H1 (cell line): ENCODE data around the gene KLHL35. TPM values are rescaled to one million over a fixed set of nuclear protein-coding genes. Genes with fewer than 3 reads are reported as not detected.

Source experiments
- CTCF ChIA-PET: fragments of 300-600 bp; sonication (Branson Sonifier 250); formaldehyde crosslinking; loops from one replicate; lab custom pipeline; 2021; ENCODE audit not compliant: partially characterized antibody; lab: Charles Lee
- POLR2A ChIA-PET: fragments of 300-600 bp; sonication (Branson Sonifier 250); formaldehyde crosslinking; loops from one replicate; lab custom pipeline; 2021; ENCODE audit warnings: inconsistent platforms; ENCODE audit not compliant: partially characterized antibody; lab: Charles Lee
- DNase-seq, 2 experiments: peaks; one replicate each; pipeline versions ENCODE4 v3.0.0 to v3.0.0-alpha.2; 2010 to 2022; ENCODE audit warnings: low spot score in 2 of 2, low read depth in 1 of 2, mixed read lengths in 1 of 2
- FAIRE-seq: peaks from 2 replicates; lab custom pipeline; 2011; peaks lifted over from hg19 to GRCh38; lab: Jason Lieb, UNC
- H2AFZ ChIP-seq: 2 replicates; pipeline ENCODE4 v1.8.1; 2012; ENCODE audit warnings: low read length, inconsistent platforms
- H2AK5ac ChIP-seq: 2 replicates; pipeline ENCODE4 v1.6.1; 2013; ENCODE audit warnings: low read depth, low read length
- H2BK120ac ChIP-seq: replicated peaks from 2 replicates; pipeline ENCODE3; 2013; ENCODE audit warnings: low read depth, low read length, inconsistent platforms
- H2BK12ac ChIP-seq: 2 replicates; pipeline ENCODE4 v1.6.1; 2013; ENCODE audit warnings: low read depth, low read length
- H2BK15ac ChIP-seq: 2 replicates; pipeline ENCODE4 v1.6.1; 2013; ENCODE audit warnings: low read length
- H2BK20ac ChIP-seq: 2 replicates; pipeline ENCODE4 v1.6.1; 2013; ENCODE audit warnings: low read length
- H2BK5ac ChIP-seq: 2 replicates; pipeline ENCODE4 v1.6.1; 2013; ENCODE audit warnings: low read depth, low read length
- H3K14ac ChIP-seq: 2 replicates; pipeline ENCODE4 v1.6.1; 2013; ENCODE audit warnings: inconsistent platforms; ENCODE audit not compliant: insufficient read length
- H3K18ac ChIP-seq: 2 replicates; pipeline ENCODE4 v1.6.1; 2013; ENCODE audit warnings: low read length; ENCODE audit errors: extremely low read depth
- H3K23ac ChIP-seq: 2 replicates; pipeline ENCODE4 v1.6.1; 2013; ENCODE audit warnings: inconsistent platforms; ENCODE audit not compliant: insufficient read length
- H3K23me2 ChIP-seq: 2 replicates; pipeline ENCODE4 v1.6.1; 2013; ENCODE audit warnings: low read depth, low read length
- H3K27ac ChIP-seq: 2 replicates; pipeline ENCODE4 v1.6.1; 2011; ENCODE audit warnings: low read depth, low read length, inconsistent platforms
- H3K27me3 ChIP-seq, 4 experiments: replicated peaks in 1 of 4; 1 replicate in 1 of 4; 2 replicates in 3 of 4; pipeline versions ENCODE4 v1.6.1 to v1.8.1; 2011 to 2013; ENCODE audit warnings: low read length in 3 of 4, mild to moderate bottlenecking in 3 of 4, inconsistent platforms in 2 of 4, mixed read lengths in 2 of 4, moderate library complexity in 1 of 4; ENCODE audit not compliant: control insufficient read depth in 3 of 4, insufficient read depth in 3 of 4; ENCODE audit errors: extremely low read depth in 1 of 4
- H3K36me3 ChIP-seq, 4 experiments: 2 replicates each; pipeline versions ENCODE4 v1.6.1 to v1.8.1; 2011 to 2013; ENCODE audit warnings: mild to moderate bottlenecking in 4 of 4, low read length in 3 of 4, moderate library complexity in 2 of 4, control low read depth in 1 of 4, inconsistent platforms in 1 of 4; ENCODE audit not compliant: insufficient read depth in 4 of 4, control insufficient read depth in 2 of 4
- H3K4ac ChIP-seq: replicated peaks from 2 replicates; pipeline ENCODE3; 2013; ENCODE audit warnings: low read length, low read depth, mixed read lengths, inconsistent platforms; ENCODE audit not compliant: insufficient read length
- H3K4me1 ChIP-seq, 4 experiments: replicated peaks in 1 of 4; 1 replicate in 1 of 4; 2 replicates in 3 of 4; pipeline versions ENCODE4 v1.6.1 to v1.8.1; 2011 to 2013; ENCODE audit warnings: low read length in 3 of 4, inconsistent platforms in 2 of 4, mixed read lengths in 1 of 4; ENCODE audit not compliant: insufficient read depth in 4 of 4, control insufficient read depth in 3 of 4
- H3K4me2 ChIP-seq, 2 experiments: 2 replicates each; pipeline versions ENCODE4 v1.6.1 to v1.8.1; 2011 to 2013; ENCODE audit warnings: low read depth in 2 of 2, low read length in 2 of 2, control low read depth in 1 of 2, inconsistent platforms in 1 of 2, mild to moderate bottlenecking in 1 of 2; ENCODE audit not compliant: insufficient read depth in 1 of 2
- H3K4me3 ChIP-seq, 4 experiments: fragments of 200-600, 300-600 bp in 1 of 4; sonication (generic), shearing (Covaris generic), sonication (Bioruptor Twin) in 1 of 4; 2 replicates each; pipeline versions ENCODE4 v1.5.1 to v1.8.1; 2011 to 2016; ENCODE audit warnings: low read length in 4 of 4, low read depth in 3 of 4, control low read depth in 2 of 4, inconsistent platforms in 2 of 4, mild to moderate bottlenecking in 2 of 4, mixed read lengths in 1 of 4, moderate library complexity in 1 of 4; ENCODE audit not compliant: insufficient read depth in 2 of 4; ENCODE audit errors: extremely low read depth in 1 of 4
- H3K56ac ChIP-seq: replicated peaks from 2 replicates; pipeline ENCODE3; 2013; ENCODE audit warnings: low read depth, mild to moderate bottlenecking, mixed read lengths, low read length, inconsistent platforms; ENCODE audit not compliant: insufficient read length
- H3K79me1 ChIP-seq: 2 replicates; pipeline ENCODE4 v1.6.1; 2013; ENCODE audit warnings: low read depth, low read length, control low read depth
- H3K79me2 ChIP-seq, 2 experiments: 2 replicates each; pipeline versions ENCODE4 v1.6.1 to v1.8.1; 2012 to 2013; ENCODE audit warnings: low read length in 2 of 2, mild to moderate bottlenecking in 2 of 2, inconsistent platforms in 1 of 2; ENCODE audit not compliant: insufficient read depth in 2 of 2, control insufficient read depth in 1 of 2
- H3K9ac ChIP-seq, 4 experiments: replicated peaks in 1 of 4; 1 replicate in 1 of 4; 2 replicates in 3 of 4; pipeline versions ENCODE4 v1.6.1 to v1.8.1; 2011 to 2013; ENCODE audit warnings: low read depth in 3 of 4, low read length in 3 of 4, control low read depth in 2 of 4, mild to moderate bottlenecking in 2 of 4, moderate library complexity in 2 of 4, inconsistent platforms in 1 of 4; ENCODE audit errors: extremely low read depth in 1 of 4
- H3K9me3 ChIP-seq, 2 experiments: 2 replicates each; pipeline versions ENCODE4 v1.6.1 to v1.8.1; 2012 to 2013; ENCODE audit warnings: mild to moderate bottlenecking in 2 of 2, moderate library complexity in 2 of 2, control low read depth in 1 of 2, inconsistent platforms in 1 of 2, low read depth in 1 of 2, low read length in 1 of 2, mixed read lengths in 1 of 2; ENCODE audit not compliant: insufficient read depth in 2 of 2
- H4K20me1 ChIP-seq, 2 experiments: replicated peaks in 1 of 2; 2 replicates each; pipeline versions ENCODE3 to v1.8.1; 2011 to 2013; ENCODE audit warnings: inconsistent platforms in 2 of 2, low read length in 2 of 2, mild to moderate bottlenecking in 1 of 2; ENCODE audit not compliant: insufficient read depth in 2 of 2, control insufficient read depth in 1 of 2
- H4K5ac ChIP-seq: 2 replicates; pipeline ENCODE4 v1.6.1; 2013; ENCODE audit warnings: low read length, low read depth, mixed read lengths, inconsistent platforms; ENCODE audit not compliant: insufficient read length
- H4K8ac ChIP-seq: 2 replicates; pipeline ENCODE4 v1.8.0; 2013; ENCODE audit warnings: mild to moderate bottlenecking, moderate library complexity, low read length, inconsistent platforms; ENCODE audit not compliant: insufficient read depth; ENCODE audit errors: extremely low read depth
- H4K91ac ChIP-seq: replicated peaks from 2 replicates; pipeline ENCODE3; 2013; ENCODE audit warnings: low read length, mixed read lengths, inconsistent platforms; ENCODE audit not compliant: insufficient read length
- CTCF ChIP-seq, 3 experiments: IDR thresholded peaks; 1 replicate in 2 of 3; 2 replicates in 1 of 3; pipeline versions ENCODE4 v1.5.1 to v1.6.1; 2011; ENCODE audit warnings: low read length in 3 of 3, mild to moderate bottlenecking in 3 of 3, inconsistent platforms in 2 of 3, low read depth in 1 of 3, moderate library complexity in 1 of 3; ENCODE audit not compliant: insufficient read depth in 1 of 3; ENCODE audit errors: control extremely low read depth in 1 of 3
- RAD21 ChIP-seq, 2 experiments: IDR thresholded peaks in 1 of 2; conservative IDR thresholded peaks in 1 of 2; 2 replicates each; pipeline ENCODE4 v1.6.1; 2011; ENCODE audit warnings: low read depth in 2 of 2, low read length in 2 of 2, improper control_type of control experiment in 1 of 2, inconsistent platforms in 1 of 2, mild to moderate bottlenecking in 1 of 2, moderate library complexity in 1 of 2
- SIN3A ChIP-seq, 2 experiments: IDR thresholded peaks in 1 of 2; conservative IDR thresholded peaks in 1 of 2; 2 replicates each; pipeline ENCODE4 v1.6.1; 2011 to 2012; ENCODE audit warnings: low read length in 2 of 2, improper control_type of control experiment in 1 of 2, low read depth in 1 of 2, mild to moderate bottlenecking in 1 of 2
- SP1 ChIP-seq: IDR thresholded peaks from 2 replicates; pipeline ENCODE4 v1.6.1; 2011; ENCODE audit warnings: low read depth, low read length
- WGBS, 2 experiments: shearing (Covaris generic) in 1 of 2; methylation state at CpG; one replicate each; pipeline versions ENCODE4 v1.1.6 to v1.1.7; 2013 to 2015; ENCODE audit warnings: low lambda C conversion rate in 2 of 2, mixed read lengths in 2 of 2, inconsistent platforms in 1 of 2, low coverage in 1 of 2, missing lambda C conversion rate in 1 of 2; ENCODE audit not compliant: insufficient replicate concordance in 2 of 2, insufficient coverage in 1 of 2, insufficient read length in 1 of 2; ENCODE audit errors: extremely low coverage in 1 of 2, missing lambda C conversion rate in 1 of 2; 5-methylcytosine and 5-hydroxymethylcytosine counted together
- polyA plus RNA-seq, 7 experiments: library from polyadenylated mRNA; depleted of rRNA in 3 of 7; stranded (reverse) in 5 of 7; unstranded in 2 of 7; fragments of >200 nt in 5 of 7; fragments of 200-250 nt in 2 of 7; gene quantifications; 1 replicate in 5 of 7; 2 replicates in 1 of 7; 4 replicates in 1 of 7; pipeline versions ENCODE4 v1.2.1 to v1.2.3, GENCODE V29; 2011 to 2013; ENCODE audit warnings: missing spikeins in 2 of 7, mixed read lengths in 2 of 7
- total RNA-seq: library from RNA; stranded (reverse); fragmentation: NEBNext Ultra II Directional; extraction: Animal tissue kit (Norgen Biotek cat#: 25700); gene quantifications from 2 replicates; pipeline ENCODE4 v1.2.1, GENCODE V29; 2021
- TF ChIP-seq, protein P1 (sequence below): IDR thresholded peaks from 2 replicates; pipeline ENCODE4 v1.6.1; 2011; ENCODE audit warnings: low read depth, mild to moderate bottlenecking, low read length; ENCODE audit not compliant: insufficient read depth

Gene KLHL35
- total and polyA plus RNA-seq, 2 of the 8 experiments (the other 6 are each of a cell fraction or from before 2014, with no cell fraction given) = 0.35 to 0.41 TPM

DNA sequence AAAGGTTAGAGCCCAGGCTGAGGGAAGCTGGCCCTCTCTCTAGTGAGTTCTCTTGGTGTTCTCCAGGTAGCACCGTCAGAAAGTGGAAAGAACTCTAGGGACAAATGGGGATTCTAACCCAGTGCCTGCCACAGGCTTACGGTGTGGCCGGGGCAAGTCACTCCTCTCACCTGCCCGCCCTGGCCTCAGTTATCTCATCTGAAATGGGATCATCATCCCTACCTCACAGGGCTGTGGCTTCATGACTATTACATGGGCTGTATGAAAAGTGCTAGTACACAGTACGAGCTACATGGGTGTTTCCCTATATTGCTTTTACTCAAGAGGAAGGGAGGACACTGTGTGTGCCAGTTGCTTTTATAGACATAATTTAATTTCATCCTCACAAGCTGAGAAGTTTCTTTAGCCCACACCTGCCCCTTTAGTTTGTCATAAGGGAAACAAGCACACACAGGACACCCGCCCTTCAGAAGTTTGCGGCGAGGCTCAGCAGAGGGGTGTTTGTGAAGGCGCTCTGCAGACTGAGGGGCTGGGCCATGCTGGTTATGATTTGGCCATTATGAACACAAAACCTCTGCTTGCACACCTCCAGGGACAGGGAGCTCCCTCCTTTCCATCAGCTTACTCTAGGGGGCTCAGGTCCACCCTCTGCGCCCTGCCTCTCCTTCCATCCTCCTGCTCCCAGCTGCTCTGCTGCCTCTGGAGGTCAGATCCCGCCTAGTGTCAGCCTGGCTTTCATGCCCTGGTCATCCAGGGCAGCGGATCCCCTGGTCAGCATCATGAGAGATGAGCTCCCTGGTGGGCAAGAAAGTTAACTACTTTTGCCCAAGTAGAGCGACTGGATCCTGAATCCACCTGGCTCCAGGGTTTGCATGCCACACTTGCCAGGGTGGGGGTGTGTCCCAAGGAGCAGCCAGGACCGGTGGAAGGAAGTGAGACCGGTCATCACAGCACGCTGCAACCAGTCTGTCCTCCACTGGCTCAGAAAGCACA, 1.2 kb downstream of the KLHL35 start:
- Histone ChIP-seq H3K79me2 (no peaks in the 10 kb centered on the region), H2BK20ac (no peak overlapping the region), H3K23me2 (peaks cover 8% of the 10 kb centered on the region; the same call in 1 of the 2 replicates), H3K23ac (no peak overlapping the region), H2AFZ (no peak overlapping the region), H4K20me1 (peaks cover 4 to 5% of the 10 kb centered on the region in 2 experiments), H3K27me3 (peaks cover 47 to 72% (median 61%) of the 10 kb centered on the region in 4 experiments), H4K91ac (no peak overlapping the region), H3K14ac (no peak overlapping the region), H3K27ac (no peak overlapping the region), H3K4me2 (peak overlapping the region; percentile 75 to 83), H2BK120ac (no peak overlapping the region), H3K9me3 (peaks cover 9 to 19% of the 10 kb centered on the region in 2 experiments; a peak in 3 of 4 replicates), H3K18ac (no peak overlapping the region), H3K4ac (no peak overlapping the region), H2AK5ac (no peak overlapping the region), H3K56ac (no peak overlapping the region), H3K36me3 (peaks cover 0 to 17% (median 0%) of the 10 kb centered on the region in 4 experiments; a peak in 3 of 8 replicates), H2BK12ac (no peak overlapping the region), H3K9ac (no peak overlapping the region), H3K4me1 (peaks cover 0 to 20% (median 12%) of the 10 kb centered on the region in 4 experiments; a peak in 6 of 7 replicates), H4K8ac (no peak overlapping the region), H4K5ac (no peak overlapping the region), H2BK15ac (no peak overlapping the region; the same call in 1 of the 2 replicates), H3K79me1 (no peaks in the 10 kb centered on the region), H3K4me3 (peak overlapping the region in 3 of 4 experiments; percentile 33 to 54 (median 37); a peak in 4 of 8 replicates), H2BK5ac (no peak overlapping the region)
- POLR2A ChIA-PET = interaction anchor here (0.9 to 27.9 kb wide), 9 partner anchors 8 to 143 kb away, joined by 3 to 570 read pairs (median 4); partner anchors contain the start of gene RPS3
- FAIRE-seq (no peak), DNase-seq (no peak)
- WGBS, 2 experiments = 64% methylated on average over 16 of the region's 16 CpGs; no CpG with 5 or more reads in 1 of the 2 experiments
- CTCF ChIA-PET = interaction anchor here (0.6 to 18.5 kb wide), 21 partner anchors 8 to 286 kb away, joined by 3 to 201 read pairs (median 3); no protein-coding TSS in a partner anchor
- TF ChIP-seq SIN3A (conservative IDR thresholded peaks at IDR 0.05 in 1 of 2, IDR thresholded peaks at IDR 0.05 in 1 of 2; ENCODE audit: low read depth in 1 of 2, low read length in 2 of 2) = no peak
- peak in 2 of 3 experiments; percentile 32; a peak in 3 of 4 replicates for TF ChIP-seq CTCF (IDR thresholded peaks at IDR 0.05; ENCODE audit: control extremely low read depth in 1 of 3, insufficient read depth in 1 of 3, low read depth in 1 of 3, low read length in 3 of 3)
- peak; percentile 85 for TF ChIP-seq SP1
- TF ChIP-seq, protein P1, sequence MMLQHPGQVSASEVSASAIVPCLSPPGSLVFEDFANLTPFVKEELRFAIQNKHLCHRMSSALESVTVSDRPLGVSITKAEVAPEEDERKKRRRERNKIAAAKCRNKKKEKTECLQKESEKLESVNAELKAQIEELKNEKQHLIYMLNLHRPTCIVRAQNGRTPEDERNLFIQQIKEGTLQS = no peak
- TF ChIP-seq RAD21 (IDR thresholded peaks at IDR 0.05 in 1 of 2, conservative IDR thresholded peaks at IDR 0.05 in 1 of 2; ENCODE audit: low read depth in 2 of 2, low read length in 2 of 2) = peak in 1 of 2 experiments; percentile 12; a peak in 1 of 4 replicates
